Dendritic cell treated with granulocyte-macrophage colony-stimulating factor and Interleukin-4, amounts not matched to agents 40 ng/mL and 50 ng/mL, for 4 days (primary cell): ENCODE data around the gene DHRS7B.
"Not testable (repeated sequence)": the region's sequence is repeated elsewhere in the genome, so short reads cannot be mapped to it uniquely, and the experiment has no call there.

Source experiments
- H3K27ac Mint-ChIP-seq: one replicate; pipeline ENCODE4 v1.8.0; 2022; ENCODE audit warnings: mild to moderate bottlenecking, mixed read lengths
- H3K27me3 Mint-ChIP-seq: one replicate; pipeline ENCODE4 v1.8.0; 2022; ENCODE audit warnings: mild to moderate bottlenecking, mixed read lengths
- H3K36me3 Mint-ChIP-seq: one replicate; pipeline ENCODE4 v1.8.0; 2022; ENCODE audit warnings: low read depth, mixed read lengths
- H3K4me1 Mint-ChIP-seq: one replicate; pipeline ENCODE4 v1.8.0; 2022; ENCODE audit warnings: low read depth, mixed read lengths
- H3K4me3 Mint-ChIP-seq: one replicate; pipeline ENCODE4 v1.8.0; 2022; ENCODE audit warnings: mild to moderate bottlenecking, moderate library complexity, mixed read lengths
- H3K9me3 Mint-ChIP-seq: one replicate; pipeline ENCODE4 v1.8.0; 2022; ENCODE audit warnings: mixed read lengths
- intact Hi-C: fragments of 100-400 bp; cut with micrococcal nuclease; formaldehyde crosslinking; loops from one replicate; pipeline ENCODE4 v1.15.0; 2022

Gene DHRS7B

GRCh38 chr17:21096874-21097273 is 29.9 kb upstream of the DHRS7B start:
- intact Hi-C loops, result no loop called here
- no peak overlapping the region for H3K4me3 Mint-ChIP-seq
- no peak overlapping the region for H3K27ac Mint-ChIP-seq

GRCh38 chr17:21098934-21099689 is 27.7 kb upstream of the DHRS7B start:
- intact Hi-C loops, result no loop called here
- Mint-ChIP-seq H3K27me3 (peaks cover 21% of the 10 kb centered on the region), H3K27ac (peak overlapping the region; percentile 13)

More at GRCh38 chr17:21096874-21097273, 29.9 kb upstream of the DHRS7B start:
- Mint-ChIP-seq H3K4me1 (peaks cover 13% of the 10 kb centered on the region), H3K9me3 (no peaks in the 10 kb centered on the region), H3K36me3 (no peaks in the 10 kb centered on the region), H3K27me3 (peaks cover 21% of the 10 kb centered on the region)

GRCh38 chr17:21100636-21101035 is 26.1 kb upstream of the DHRS7B start:
- no peaks in the 10 kb centered on the region for H3K9me3 Mint-ChIP-seq
- no peak overlapping the region for H3K27ac Mint-ChIP-seq
- peaks cover 24% of the 10 kb centered on the region for H3K27me3 Mint-ChIP-seq
- no peak overlapping the region for H3K4me3 Mint-ChIP-seq
- H3K36me3 Mint-ChIP-seq, result no peaks in the 10 kb centered on the region
- H3K4me1 Mint-ChIP-seq, result peaks cover 13% of the 10 kb centered on the region
- intact Hi-C loops, result no loop called here

More at GRCh38 chr17:21098934-21099689, 27.7 kb upstream of the DHRS7B start:
- H3K4me1 Mint-ChIP-seq, result peaks cover 13% of the 10 kb centered on the region
- H3K4me3 Mint-ChIP-seq, result peak overlapping the region; percentile 75
- H3K36me3 Mint-ChIP-seq, result no peaks in the 10 kb centered on the region
- no peaks in the 10 kb centered on the region for H3K9me3 Mint-ChIP-seq

GRCh38 chr17:21104608-21105007 is 22.2 kb upstream of the DHRS7B start:
- Mint-ChIP-seq H3K27ac (no peak overlapping the region), H3K4me3 (no peak overlapping the region), H3K9me3 (no peaks in the 10 kb centered on the region), H3K27me3 (peaks cover 10% of the 10 kb centered on the region), H3K36me3 (no peaks in the 10 kb centered on the region), H3K4me1 (peaks cover 2% of the 10 kb centered on the region)
- intact Hi-C loops, result no loop called here

GRCh38 chr17:21105064-21105894 is 21.5 kb upstream of the DHRS7B start:
- intact Hi-C loops, result no loop called here
- no peaks in the 10 kb centered on the region for H3K9me3 Mint-ChIP-seq
- H3K36me3 Mint-ChIP-seq, result no peaks in the 10 kb centered on the region
- no peak overlapping the region for H3K27ac Mint-ChIP-seq
- H3K27me3 Mint-ChIP-seq, result peaks cover 5% of the 10 kb centered on the region
- H3K4me1 Mint-ChIP-seq, result no peaks in the 10 kb centered on the region
- H3K4me3 Mint-ChIP-seq, result no peak overlapping the region

- intact Hi-C loops, result no loop called here
- Mint-ChIP-seq H3K36me3 (no peaks in the 10 kb centered on the region), H3K27me3 (peaks cover 7% of the 10 kb centered on the region), H3K4me3 (no peak overlapping the region), H3K4me1 (no peaks in the 10 kb centered on the region), H3K27ac (no peak overlapping the region), H3K9me3 (no peaks in the 10 kb centered on the region)
These were observed 20.4 kb upstream of the DHRS7B start for GRCh38 chr17:21106316-21106715.

- H3K27me3 Mint-ChIP-seq, H3K4me1 Mint-ChIP-seq, H3K4me3 Mint-ChIP-seq, intact Hi-C loops, H3K36me3 Mint-ChIP-seq, H3K9me3 Mint-ChIP-seq: not testable (repeated sequence)
- peak overlapping the region; percentile 13 for H3K27ac Mint-ChIP-seq
These were observed 19.6 kb upstream of the DHRS7B start for GRCh38 chr17:21107067-21107650.

GRCh38 chr17:21108651-21109050 is 18.1 kb upstream of the DHRS7B start:
- no peak overlapping the region for H3K4me3 Mint-ChIP-seq
- H3K9me3 Mint-ChIP-seq, result no peaks in the 10 kb centered on the region
- H3K27me3 Mint-ChIP-seq, result peaks cover 7% of the 10 kb centered on the region
- no peaks in the 10 kb centered on the region for H3K36me3 Mint-ChIP-seq
- H3K27ac Mint-ChIP-seq, result no peak overlapping the region
- peaks cover 10% of the 10 kb centered on the region for H3K4me1 Mint-ChIP-seq
- intact Hi-C loops, result no loop called here

- Mint-ChIP-seq H3K9me3 (no peaks in the 10 kb centered on the region), H3K27me3 (peaks cover 2% of the 10 kb centered on the region), H3K36me3 (no peaks in the 10 kb centered on the region), H3K4me1 (peaks cover 33% of the 10 kb centered on the region), H3K4me3 (peak overlapping the region; percentile 51), H3K27ac (peak overlapping the region; percentile 58)
- intact Hi-C loops, result loop anchor here (5.0 kb wide), 1 partner anchor 71 kb away; the partner anchor contains the start of gene USP22
These were observed 13.6 kb upstream of the DHRS7B start for GRCh38 chr17:21113049-21113690.

GRCh38 chr17:21113716-21114115 is 13.0 kb upstream of the DHRS7B start:
- no peaks in the 10 kb centered on the region for H3K36me3 Mint-ChIP-seq
- intact Hi-C loops, result loop anchor here (5.0 kb wide), 1 partner anchor 71 kb away; the partner anchor contains the start of gene USP22
- H3K4me1 Mint-ChIP-seq, result peaks cover 33% of the 10 kb centered on the region
- no peak overlapping the region for H3K4me3 Mint-ChIP-seq
- peaks cover 2% of the 10 kb centered on the region for H3K27me3 Mint-ChIP-seq
- H3K9me3 Mint-ChIP-seq, result no peaks in the 10 kb centered on the region
- peak overlapping the region; percentile 58 for H3K27ac Mint-ChIP-seq

- intact Hi-C loops, result loop anchor here (5.0 kb wide), 1 partner anchor 72 kb away; the partner anchor contains the start of gene USP22
- H3K27me3 Mint-ChIP-seq, H3K4me3 Mint-ChIP-seq, H3K36me3 Mint-ChIP-seq, H3K9me3 Mint-ChIP-seq: not testable (repeated sequence)
- Mint-ChIP-seq H3K4me1 (peaks cover 42% of the 10 kb centered on the region), H3K27ac (peak overlapping the region; percentile 30)
These were observed 12.0 kb upstream of the DHRS7B start for GRCh38 chr17:21114791-21115190.

GRCh38 chr17:21119247-21119918 is 7.4 kb upstream of the DHRS7B start:
- intact Hi-C loops, result no loop called here
- Mint-ChIP-seq H3K27ac (no peak overlapping the region), H3K9me3 (no peaks in the 10 kb centered on the region), H3K27me3 (peaks cover 4% of the 10 kb centered on the region), H3K4me3 (no peak overlapping the region), H3K36me3 (no peaks in the 10 kb centered on the region), H3K4me1 (peaks cover 33% of the 10 kb centered on the region)

GRCh38 chr17:21119919-21120249 is 6.9 kb upstream of the DHRS7B start:
- Mint-ChIP-seq H3K4me1 (peaks cover 32% of the 10 kb centered on the region), H3K27ac (no peak overlapping the region), H3K9me3 (no peaks in the 10 kb centered on the region), H3K36me3 (no peaks in the 10 kb centered on the region), H3K4me3 (no peak overlapping the region), H3K27me3 (peaks cover 4% of the 10 kb centered on the region)
- intact Hi-C loops, result loop anchor here (2.0 kb wide), 1 partner anchor 393 kb away; no protein-coding TSS in a partner anchor
